ENCODE measurements around the gene MCF2L2. TPM values are rescaled to one million over a fixed set of nuclear protein-coding genes. Genes with fewer than 3 reads are reported as not detected.

Gene MCF2L2
- total and polyA plus RNA-seq, 10 donors = 0.46 to 37.7 (median 17.6) TPM

DNA sequence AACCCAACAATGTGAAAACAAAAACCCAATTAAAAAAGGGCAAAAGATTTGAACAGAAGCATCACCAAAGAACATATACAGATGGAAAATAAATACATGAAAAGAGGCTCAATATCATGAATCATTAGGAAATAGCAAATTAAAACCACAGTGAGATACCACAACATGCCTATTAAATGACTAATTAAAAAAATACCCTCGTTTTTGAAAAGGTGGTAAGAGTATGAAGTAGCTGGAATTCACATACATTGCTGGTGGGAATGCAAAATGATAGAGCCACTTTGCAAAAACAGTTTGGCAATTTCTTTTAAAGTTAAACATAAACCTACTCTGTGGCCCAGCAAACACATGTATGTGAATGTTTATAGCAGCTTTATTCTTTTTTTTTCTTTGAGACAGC lies 99.6 kb downstream of the MCF2L2 start:
- no peak overlapping the region for H3K4me3 ChIP-seq
- no peaks in the 10 kb centered on the region for H3K27me3 ChIP-seq (replicated peaks in 1 of 7)
- H3K27ac ChIP-seq = no peak overlapping the region
- H3K36me3 ChIP-seq = no peaks in the 10 kb centered on the region
- TF ChIP-seq POLR2AphosphoS5 (IDR thresholded peaks at IDR 0.05) (no peak), POLR2A (IDR thresholded peaks at IDR 0.05) (no peak)
- TF ChIP-seq, protein P1, sequence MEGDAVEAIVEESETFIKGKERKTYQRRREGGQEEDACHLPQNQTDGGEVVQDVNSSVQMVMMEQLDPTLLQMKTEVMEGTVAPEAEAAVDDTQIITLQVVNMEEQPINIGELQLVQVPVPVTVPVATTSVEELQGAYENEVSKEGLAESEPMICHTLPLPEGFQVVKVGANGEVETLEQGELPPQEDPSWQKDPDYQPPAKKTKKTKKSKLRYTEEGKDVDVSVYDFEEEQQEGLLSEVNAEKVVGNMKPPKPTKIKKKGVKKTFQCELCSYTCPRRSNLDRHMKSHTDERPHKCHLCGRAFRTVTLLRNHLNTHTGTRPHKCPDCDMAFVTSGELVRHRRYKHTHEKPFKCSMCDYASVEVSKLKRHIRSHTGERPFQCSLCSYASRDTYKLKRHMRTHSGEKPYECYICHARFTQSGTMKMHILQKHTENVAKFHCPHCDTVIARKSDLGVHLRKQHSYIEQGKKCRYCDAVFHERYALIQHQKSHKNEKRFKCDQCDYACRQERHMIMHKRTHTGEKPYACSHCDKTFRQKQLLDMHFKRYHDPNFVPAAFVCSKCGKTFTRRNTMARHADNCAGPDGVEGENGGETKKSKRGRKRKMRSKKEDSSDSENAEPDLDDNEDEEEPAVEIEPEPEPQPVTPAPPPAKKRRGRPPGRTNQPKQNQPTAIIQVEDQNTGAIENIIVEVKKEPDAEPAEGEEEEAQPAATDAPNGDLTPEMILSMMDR (IDR thresholded peaks at IDR 0.05 in 8 of 11, conservative IDR thresholded peaks at IDR 0.05 in 3 of 11) = no peak
- no peaks in the 10 kb centered on the region for H3K4me1 ChIP-seq
- intact Hi-C loops (cut with DNase I; ENCODE audit: low total_unique reads) = no loop called here
- no peak for DNase-seq
- no peaks in the 10 kb centered on the region for H3K9me3 ChIP-seq
- WGBS, 5 donors = 17 to 47% (median 23%) methylated on average over 1 of the region's 1 CpG

DNA sequence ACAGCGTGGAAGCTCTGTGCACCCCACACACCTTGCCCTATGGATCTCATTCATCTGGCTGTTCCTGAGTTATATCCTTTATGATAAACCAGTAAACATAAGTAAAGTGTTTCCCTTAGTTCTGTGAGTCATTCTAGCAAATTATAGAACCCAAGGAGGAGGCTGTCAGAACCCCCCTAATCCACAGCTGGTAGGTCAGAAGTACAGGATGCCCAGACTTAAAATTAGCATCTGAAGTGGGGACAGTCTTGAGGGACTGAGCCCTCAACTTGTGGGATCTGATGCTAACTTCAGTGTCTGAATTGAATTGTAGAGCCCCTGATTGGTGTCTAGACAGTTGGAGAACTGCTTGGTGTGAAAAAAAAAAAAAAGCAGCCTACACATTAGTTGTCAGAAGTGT lies 100.3 kb downstream of the MCF2L2 start:
- intact Hi-C loops (cut with DNase I; ENCODE audit: low total_unique reads) = no loop called here
- no peak for TF ChIP-seq POLR2A (IDR thresholded peaks at IDR 0.05)
- TF ChIP-seq POLR2AphosphoS5 (IDR thresholded peaks at IDR 0.05) = no peak
- TF ChIP-seq, protein P1 (IDR thresholded peaks at IDR 0.05 in 8 of 11, conservative IDR thresholded peaks at IDR 0.05 in 3 of 11) = no peak
- H3K4me1 ChIP-seq = no peaks in the 10 kb centered on the region
- DNase-seq = no peak
- peaks cover 0 to under 1% (median 0%) of the 10 kb centered on the region in 6 donors for H3K36me3 ChIP-seq
- WGBS, 5 donors = 85 to 100% (median 89%) methylated on average over 1 of the region's 1 CpG
- no peaks in the 10 kb centered on the region for H3K27me3 ChIP-seq (replicated peaks in 1 of 7)
- no peak overlapping the region for H3K27ac ChIP-seq
- H3K9me3 ChIP-seq = no peaks in the 10 kb centered on the region
- H3K4me3 ChIP-seq = no peak overlapping the region

DNA sequence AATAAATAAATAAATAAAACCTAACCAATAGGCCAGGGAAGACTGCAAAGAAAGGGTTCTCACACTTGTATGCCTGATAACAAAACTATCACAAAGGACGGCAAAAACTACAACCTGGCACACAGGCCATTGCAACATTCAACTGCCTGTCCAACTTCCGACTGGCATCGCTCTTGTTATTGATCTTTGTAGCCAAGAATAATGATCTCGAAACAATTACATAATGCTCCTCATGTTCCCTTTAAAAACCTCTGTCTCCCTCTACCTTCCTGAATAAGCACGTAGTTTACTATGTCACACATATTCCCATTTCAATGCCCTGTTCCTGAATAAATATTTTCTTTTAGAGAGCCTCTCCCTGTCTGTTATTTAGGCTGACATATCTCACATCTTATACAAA lies 101.1 kb downstream of the MCF2L2 start:
- 80 to 91% (median 82%) methylated on average over 5 of the region's 5 CpGs for whole genome bisulfite sequencing, 5 donors
- Histone ChIP-seq H3K27ac (no peak overlapping the region), H3K4me1 (no peaks in the 10 kb centered on the region), H3K27me3 (replicated peaks in 1 of 7) (no peaks in the 10 kb centered on the region), H3K36me3 (peaks cover 0 to 8% (median 0%) of the 10 kb centered on the region in 6 donors), H3K4me3 (no peak overlapping the region), H3K9me3 (no peaks in the 10 kb centered on the region)
- intact Hi-C loops (cut with DNase I; ENCODE audit: low total_unique reads) = no loop called here
- TF ChIP-seq POLR2AphosphoS5 (IDR thresholded peaks at IDR 0.05) (no peak), POLR2A (IDR thresholded peaks at IDR 0.05) (no peak)
- TF ChIP-seq, protein P1 (IDR thresholded peaks at IDR 0.05 in 8 of 11, conservative IDR thresholded peaks at IDR 0.05 in 3 of 11) = no peak
- DNase-seq = no peak

DNA sequence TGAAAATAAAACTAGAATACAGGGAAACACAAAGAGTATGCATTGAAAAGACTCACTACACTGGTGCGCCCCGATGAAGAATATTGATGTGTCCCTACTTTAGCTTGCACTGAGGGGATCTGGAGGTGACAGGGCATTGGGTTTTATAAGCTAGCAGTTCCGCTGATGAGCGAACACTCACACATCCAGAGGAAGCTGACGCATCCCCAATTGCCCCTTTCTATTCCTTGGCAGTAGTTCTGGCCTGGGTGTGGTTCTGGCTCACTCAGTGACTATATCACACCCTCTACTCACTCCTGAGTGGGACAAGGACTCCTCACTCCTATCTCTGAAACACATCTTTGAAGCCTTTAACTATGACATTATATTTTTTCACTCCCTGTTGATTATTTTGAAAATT lies 104.3 kb downstream of the MCF2L2 start:
- intact Hi-C loops (cut with DNase I; ENCODE audit: low total_unique reads) = no loop called here

More for the DNA sequence above, 104.3 kb downstream of the MCF2L2 start:
- H3K36me3 ChIP-seq = peaks cover 0 to 11% (median 0%) of the 10 kb centered on the region in 6 donors
- WGBS, 5 donors = 84 to 97% (median 94%) methylated on average over 5 of the region's 5 CpGs
- TF ChIP-seq, protein P1 (IDR thresholded peaks at IDR 0.05 in 8 of 11, conservative IDR thresholded peaks at IDR 0.05 in 3 of 11) = no peak
- no peak for TF ChIP-seq POLR2A (IDR thresholded peaks at IDR 0.05)
- no peak for TF ChIP-seq POLR2AphosphoS5 (IDR thresholded peaks at IDR 0.05)
- no peaks in the 10 kb centered on the region for H3K27me3 ChIP-seq (replicated peaks in 1 of 7)
- no peak overlapping the region for H3K27ac ChIP-seq
- H3K9me3 ChIP-seq = no peaks in the 10 kb centered on the region
- DNase-seq = no peak
- no peak overlapping the region for H3K4me3 ChIP-seq
- peaks cover 0 to 3% (median 0%) of the 10 kb centered on the region in 6 donors for H3K4me1 ChIP-seq

Data from spleen (tissue), 11 donors.